ENCODE measurements around the gene PCSK4. TPM values are rescaled to one million over a fixed set of nuclear protein-coding genes. Genes with fewer than 3 reads are reported as not detected.
"Not testable (repeated sequence)": the region's sequence is repeated elsewhere in the genome, so short reads cannot be mapped to it uniquely, and the experiment has no call there.

Gene PCSK4
- total RNA-seq, 1 experiment from 2014 or later: 3.9 TPM

DNA sequence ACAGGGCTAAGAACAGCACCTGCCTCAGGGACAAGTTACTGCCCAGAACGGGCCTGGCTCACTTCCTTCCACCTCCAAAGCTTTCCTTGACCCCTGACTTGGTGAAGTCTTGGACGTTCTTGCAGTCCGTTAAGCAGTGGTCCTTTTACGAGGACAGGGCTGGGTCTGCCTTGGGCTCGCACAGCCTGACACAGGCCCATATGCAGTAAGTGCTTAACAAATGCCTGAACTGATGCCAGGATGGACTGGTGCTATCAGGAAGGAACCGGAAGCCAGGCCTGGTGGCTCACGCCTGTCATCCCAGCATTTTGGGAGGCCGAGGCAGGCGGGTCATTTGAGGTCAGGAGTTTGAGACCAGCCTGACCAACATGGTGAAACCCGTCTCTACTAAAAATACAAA is 31.9 kb upstream of the PCSK4 start:
- Histone ChIP-seq H3K9me3 (ENCODE audit: low read length) (no peaks in the 10 kb centered on the region), H3F3A (ENCODE audit: low read length, unreplicated experiment) (no peaks in the 10 kb centered on the region), H3K27ac (ENCODE audit: low read length) (no peak overlapping the region), H4K20me1 (ENCODE audit: low read length) (no peaks in the 10 kb centered on the region), H3K79me2 (ENCODE audit: low read length) (no peaks in the 10 kb centered on the region), H3K4me2 (ENCODE audit: low read length) (no peak overlapping the region), H3K4me3 (ENCODE audit: low read length) (no peak overlapping the region), H2AFZ (ENCODE audit: low read length) (no peak overlapping the region), H3K4me1 (ENCODE audit: insufficient read depth, low read length) (no peaks in the 10 kb centered on the region), H3K9me2 (replicated peaks; ENCODE audit: low read length) (no peaks in the 10 kb centered on the region), H3K27me3 (ENCODE audit: low read length) (no peaks in the 10 kb centered on the region), H3K36me3 (ENCODE audit: low read depth, low read length) (no peaks in the 10 kb centered on the region), H3K9ac (ENCODE audit: low read length) (no peak overlapping the region)
- DNase-seq: no peak
- intact Hi-C loops (cut with micrococcal nuclease): no loop called here
- no TSS peak for BruUV-seq (replicated peaks)
- POLR2A ChIA-PET (ENCODE audit: unreplicated experiment): no interaction called here
- no peak for TF ChIP-seq EZH2phosphoT487 (IDR thresholded peaks at IDR 0.05; ENCODE audit: borderline replicate concordance, low read length)
- TF ChIP-seq CTCF (conservative IDR thresholded peaks at IDR 0.05; ENCODE audit: low read depth, low read length): no peak
- ATAC-seq: no peak
- CTCF ChIA-PET: no interaction called here

- H3K27me3 ChIP-seq (ENCODE audit: low read length): no peaks in the 10 kb centered on the region
- no peak overlapping the region for H3K4me2 ChIP-seq (ENCODE audit: low read length)
- DNase-seq (no peak), ATAC-seq (no peak)
- H4K20me1 ChIP-seq (ENCODE audit: low read length): no peaks in the 10 kb centered on the region
- H2AFZ ChIP-seq (ENCODE audit: low read length): no peak overlapping the region
- no peak for TF ChIP-seq EZH2phosphoT487 (IDR thresholded peaks at IDR 0.05; ENCODE audit: borderline replicate concordance, low read length)
- TF ChIP-seq CTCF (conservative IDR thresholded peaks at IDR 0.05; ENCODE audit: low read depth, low read length): no peak
- TF ChIP-seq EZH2 (IDR thresholded peaks at IDR 0.05; ENCODE audit: low read length, unreplicated experiment): no peak
- H3K79me2 ChIP-seq (ENCODE audit: low read length): no peaks in the 10 kb centered on the region
- no peaks in the 10 kb centered on the region for H3F3A ChIP-seq (ENCODE audit: low read length, unreplicated experiment)
- CTCF ChIA-PET: no interaction called here
- POLR2A ChIA-PET (ENCODE audit: unreplicated experiment): no interaction called here
- no peaks in the 10 kb centered on the region for H3K9me3 ChIP-seq (ENCODE audit: low read length)
- intact Hi-C loops (cut with micrococcal nuclease): no loop called here
- no TSS peak for BruUV-seq (replicated peaks)
- no peaks in the 10 kb centered on the region for H3K4me1 ChIP-seq (ENCODE audit: insufficient read depth, low read length)
- no peak overlapping the region for H3K4me3 ChIP-seq (ENCODE audit: low read length)
- H3K9me2 ChIP-seq (replicated peaks; ENCODE audit: low read length): no peaks in the 10 kb centered on the region
- no peak overlapping the region for H3K27ac ChIP-seq (ENCODE audit: low read length)
- H3K36me3 ChIP-seq (ENCODE audit: low read depth, low read length): no peaks in the 10 kb centered on the region
- no peak overlapping the region for H3K9ac ChIP-seq (ENCODE audit: low read length)
Measured at GRCh38 chr19:1521636-1522035, 31.5 kb upstream of the PCSK4 start.

DNA sequence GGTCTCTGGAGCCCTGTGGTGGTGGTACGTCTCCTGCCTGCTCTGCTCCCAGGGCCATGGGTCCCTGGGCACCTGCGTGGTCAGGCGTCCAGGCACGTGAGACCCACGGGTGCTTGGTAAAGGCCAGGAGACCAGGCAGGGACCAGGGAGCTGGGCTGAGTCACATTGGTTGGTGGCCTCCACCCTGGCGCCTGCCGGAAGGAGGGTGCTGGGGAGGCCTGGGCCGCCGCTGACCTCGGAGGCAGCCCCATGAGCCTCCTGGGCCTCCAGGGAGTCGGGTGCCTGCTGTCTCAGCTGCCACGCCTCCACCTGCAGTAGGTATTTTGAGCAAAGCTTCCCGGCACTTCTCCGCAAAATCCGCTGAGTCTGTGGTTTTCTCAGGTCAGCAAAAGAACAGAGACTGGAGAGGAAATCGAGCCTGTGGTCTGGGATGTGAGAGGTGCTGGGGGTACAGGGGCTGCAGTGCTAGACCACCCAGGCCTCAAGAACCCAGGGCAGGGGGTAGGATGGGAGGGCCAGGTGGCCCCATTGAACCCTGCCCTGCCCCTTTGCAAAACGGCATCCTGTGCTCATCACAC is 30.1 kb upstream of the PCSK4 start:
- TF ChIP-seq EZH2phosphoT487 (IDR thresholded peaks at IDR 0.05; ENCODE audit: borderline replicate concordance, low read length): no peak
- TF ChIP-seq EZH2 (IDR thresholded peaks at IDR 0.05; ENCODE audit: low read length, unreplicated experiment): no peak
- TF ChIP-seq CTCF (conservative IDR thresholded peaks at IDR 0.05; ENCODE audit: low read depth, low read length): no peak
- Histone ChIP-seq H3K9me2 (replicated peaks; ENCODE audit: low read length) (no peaks in the 10 kb centered on the region), H3K4me1 (ENCODE audit: insufficient read depth, low read length) (no peaks in the 10 kb centered on the region), H3K9ac (ENCODE audit: low read length) (no peak overlapping the region), H3K4me3 (ENCODE audit: low read length) (no peak overlapping the region), H4K20me1 (ENCODE audit: low read length) (no peaks in the 10 kb centered on the region), H3K79me2 (ENCODE audit: low read length) (no peaks in the 10 kb centered on the region), H2AFZ (ENCODE audit: low read length) (no peak overlapping the region), H3K4me2 (ENCODE audit: low read length) (no peak overlapping the region), H3K27me3 (ENCODE audit: low read length) (no peaks in the 10 kb centered on the region), H3K9me3 (ENCODE audit: low read length) (no peaks in the 10 kb centered on the region), H3K36me3 (ENCODE audit: low read depth, low read length) (no peaks in the 10 kb centered on the region), H3F3A (ENCODE audit: low read length, unreplicated experiment) (no peaks in the 10 kb centered on the region), H3K27ac (ENCODE audit: low read length) (no peak overlapping the region)
- ChIA-PET POLR2A (ENCODE audit: unreplicated experiment) (no interaction called here), CTCF (no interaction called here)
- no TSS peak for BruUV-seq (replicated peaks)
- DNase-seq: no peak
- intact Hi-C loops (cut with micrococcal nuclease): no loop called here
- no peak for ATAC-seq

DNA sequence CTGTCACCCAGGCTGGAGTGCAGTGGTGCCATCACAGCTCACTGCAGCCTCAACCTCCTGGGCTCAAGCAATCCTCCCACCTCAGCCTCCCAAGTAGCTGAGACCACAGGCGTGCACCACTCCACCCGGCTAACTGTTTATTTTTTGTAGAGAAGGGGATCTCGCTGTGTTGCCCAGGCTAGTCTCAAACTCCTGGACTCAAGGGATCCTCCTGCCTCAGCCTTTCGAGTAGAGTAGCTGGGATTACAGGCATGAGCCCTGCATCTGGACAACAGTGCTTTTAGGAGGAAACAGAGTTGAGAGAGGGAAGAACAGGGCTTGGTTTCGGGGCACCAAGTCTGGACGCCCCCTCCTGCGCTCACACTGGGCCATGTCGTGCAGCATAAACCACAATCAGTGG is 29.7 kb upstream of the PCSK4 start:
- H3K9me2 ChIP-seq (replicated peaks; ENCODE audit: low read length); H3K9ac ChIP-seq (ENCODE audit: low read length); intact Hi-C loops (cut with micrococcal nuclease); H2AFZ ChIP-seq (ENCODE audit: low read length); H3K27ac ChIP-seq (ENCODE audit: low read length); POLR2A ChIA-PET (ENCODE audit: unreplicated experiment); BruUV-seq (replicated peaks); H3K4me2 ChIP-seq (ENCODE audit: low read length); CTCF ChIA-PET; H3K4me1 ChIP-seq (ENCODE audit: insufficient read depth, low read length); H4K20me1 ChIP-seq (ENCODE audit: low read length); ATAC-seq; H3K27me3 ChIP-seq (ENCODE audit: low read length); H3K4me3 ChIP-seq (ENCODE audit: low read length); H3K9me3 ChIP-seq (ENCODE audit: low read length); DNase-seq; H3K36me3 ChIP-seq (ENCODE audit: low read depth, low read length); H3K79me2 ChIP-seq (ENCODE audit: low read length); H3F3A ChIP-seq (ENCODE audit: low read length, unreplicated experiment): not testable (repeated sequence)
